Activated naive CD4-positive, alpha-beta T cell (primary cell): ENCODE measurements around the gene DAGLA.

ENCODE experiments used
- DNase-seq, 4 experiments: peaks; one replicate each; lab custom pipeline; 2025; lab: John Stamatoyannopoulos, UW

Gene DAGLA

GRCh38 chr11:61747192-61747966 lies 67.2 kb downstream of the DAGLA start:
- peak in 1 of 4 experiments; percentile 21 for DNase-seq

DNA sequence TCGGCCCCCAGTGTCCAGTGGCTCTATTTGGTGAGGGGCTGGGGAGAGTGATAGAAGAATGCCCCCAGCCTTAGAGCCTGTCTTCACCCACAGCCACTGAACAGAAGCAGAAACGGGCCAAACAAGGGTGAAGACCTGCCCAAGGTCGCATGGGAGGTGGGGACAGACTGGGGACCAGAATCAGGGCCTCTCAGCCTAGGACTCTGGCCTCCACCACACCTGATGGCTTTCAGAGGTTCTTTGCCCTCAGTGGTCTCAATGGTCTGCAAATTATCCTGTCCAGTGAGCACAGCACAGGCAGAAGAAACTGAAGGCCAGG lies 67.7 kb downstream of the DAGLA start:
- no peak for DNase-seq

GRCh38 chr11:61749591-61750217 lies 69.5 kb downstream of the DAGLA start:
- DNase-seq: no peak

- DNase-seq: no peak
These were observed 70.6 kb downstream of the DAGLA start for GRCh38 chr11:61750631-61751273.

GRCh38 chr11:61751384-61751783 lies 71.2 kb downstream of the DAGLA start:
- DNase-seq: no peak

GRCh38 chr11:61752117-61752924 lies 72.1 kb downstream of the DAGLA start, which contains the start of gene MYRF:
TSS of gene MYRF (plus strand) at chr11:61752636. CDS start at chr11:61752745, 109 bp downstream.
- DNase-seq: peak; percentile 13 to 57 (median 20)

DNA sequence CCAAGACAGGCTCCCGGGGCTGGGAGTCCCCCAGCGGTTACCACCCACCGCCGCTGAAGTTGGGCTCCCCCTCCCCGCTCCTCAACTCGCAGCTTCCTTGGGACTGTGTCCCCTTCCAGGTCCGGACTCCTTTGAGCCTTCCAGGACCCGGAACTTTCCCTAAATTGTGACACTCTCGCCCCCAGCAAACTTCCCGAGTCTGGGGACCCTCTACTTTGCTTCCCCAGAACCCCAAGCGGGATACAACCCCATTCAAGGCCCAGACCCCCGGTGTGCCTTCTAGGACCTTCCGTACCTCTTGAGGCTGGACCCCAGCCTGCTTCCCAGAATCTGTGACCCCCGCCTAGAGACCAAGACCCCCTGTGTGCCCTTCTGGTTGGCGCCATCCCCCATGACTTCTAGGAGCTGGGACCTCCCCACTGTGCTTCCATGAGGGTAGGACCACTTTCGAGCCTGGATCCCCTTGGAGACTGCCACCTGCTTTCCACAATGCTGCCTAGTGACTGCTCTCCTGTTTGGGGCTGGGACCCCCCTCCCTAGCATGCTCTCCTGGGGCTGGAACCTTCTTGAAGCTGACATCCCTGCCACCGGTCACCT lies 72.8 kb downstream of the DAGLA start:
- DNase-seq: no peak

- DNase-seq: no peak
These were observed 73.5 kb downstream of the DAGLA start for GRCh38 chr11:61753672-61754071.

DNA sequence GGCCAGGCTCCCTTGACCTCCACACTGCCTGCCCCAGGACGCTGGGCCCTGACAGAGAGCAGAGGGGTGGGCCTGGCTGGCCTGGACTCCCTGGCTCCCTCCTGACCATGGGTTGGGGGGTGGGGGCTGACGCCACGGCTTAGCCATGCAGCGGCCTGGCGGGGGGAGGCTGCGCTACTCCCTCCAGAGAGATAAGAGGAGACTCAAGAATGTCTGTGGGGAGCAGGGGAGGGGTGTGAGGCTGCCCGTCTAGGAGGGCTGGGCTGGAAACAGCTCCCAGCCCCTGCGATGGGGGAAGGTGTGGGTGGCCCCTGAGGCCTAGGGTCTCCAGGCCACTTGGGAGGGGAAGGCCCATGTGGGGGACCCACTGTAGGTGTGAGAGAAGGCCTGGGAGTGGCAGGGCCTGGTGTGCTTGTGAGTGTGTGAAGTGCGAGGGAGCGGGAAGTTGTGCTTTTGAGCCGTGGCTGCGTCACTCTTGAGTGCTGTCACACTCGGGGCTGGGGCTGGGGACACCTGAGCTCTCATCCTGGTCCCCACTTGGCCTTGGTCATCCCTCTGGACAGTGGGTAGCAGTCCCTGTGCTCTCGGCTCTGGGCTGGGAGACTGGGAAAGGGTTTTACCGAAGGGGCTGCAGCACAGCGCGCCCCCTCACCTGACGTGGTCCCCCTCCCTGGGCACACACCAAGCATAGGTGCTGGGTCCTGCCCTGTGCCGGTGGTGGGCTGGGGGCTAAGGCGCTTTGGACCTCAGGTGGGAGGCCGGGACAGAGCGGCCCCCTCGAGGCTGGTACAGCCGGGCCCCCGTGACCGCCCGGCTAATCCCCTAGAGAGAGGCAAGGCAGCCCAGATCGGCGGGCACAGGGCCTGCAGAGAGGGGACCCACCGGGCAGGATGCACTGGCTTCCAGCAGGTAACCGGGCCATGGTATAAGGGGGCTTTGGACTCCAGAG lies 74.6 kb downstream of the DAGLA start:
- no peak for DNase-seq

GRCh38 chr11:61756147-61756451 lies 75.9 kb downstream of the DAGLA start:
- DNase-seq: no peak

DNA sequence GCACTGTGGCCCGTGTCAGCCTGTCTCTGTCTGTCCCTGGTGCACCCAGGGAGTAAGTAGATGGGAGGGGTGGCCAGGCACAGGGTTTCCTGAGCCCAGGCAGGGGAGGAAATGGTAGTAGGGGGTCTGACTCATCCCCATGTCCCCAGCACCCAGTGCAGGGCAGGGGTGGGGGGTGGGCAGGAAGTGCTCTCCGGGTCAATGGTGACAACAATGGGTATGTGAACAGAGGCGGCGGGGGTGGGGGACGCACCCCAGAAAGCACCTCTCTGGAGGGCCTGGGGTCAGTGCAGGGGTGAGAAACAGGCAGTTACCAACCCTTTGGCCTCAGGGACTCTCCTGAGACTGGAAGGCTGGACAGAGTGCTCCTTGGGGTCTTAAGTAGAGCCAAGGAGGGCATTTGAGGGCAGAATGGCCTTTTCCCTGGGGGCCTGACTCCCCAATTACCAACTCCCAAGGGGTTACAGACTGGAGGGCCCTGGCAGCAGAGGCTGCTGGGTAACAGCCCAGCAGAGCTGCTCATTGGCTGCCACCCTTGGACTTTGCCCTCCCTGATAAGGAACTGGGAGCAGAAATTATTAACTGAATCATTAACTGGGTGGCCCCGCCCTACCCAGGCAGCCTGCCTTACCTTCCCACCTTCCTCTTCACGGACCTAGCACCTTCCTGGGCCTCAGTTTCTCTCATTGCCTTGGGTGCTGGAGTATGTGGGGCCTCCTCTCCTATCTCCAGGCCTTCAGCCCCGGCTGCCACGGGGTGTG lies 76.4 kb downstream of the DAGLA start:
- DNase-seq: peak in 1 of 4 experiments; percentile 11

DNA sequence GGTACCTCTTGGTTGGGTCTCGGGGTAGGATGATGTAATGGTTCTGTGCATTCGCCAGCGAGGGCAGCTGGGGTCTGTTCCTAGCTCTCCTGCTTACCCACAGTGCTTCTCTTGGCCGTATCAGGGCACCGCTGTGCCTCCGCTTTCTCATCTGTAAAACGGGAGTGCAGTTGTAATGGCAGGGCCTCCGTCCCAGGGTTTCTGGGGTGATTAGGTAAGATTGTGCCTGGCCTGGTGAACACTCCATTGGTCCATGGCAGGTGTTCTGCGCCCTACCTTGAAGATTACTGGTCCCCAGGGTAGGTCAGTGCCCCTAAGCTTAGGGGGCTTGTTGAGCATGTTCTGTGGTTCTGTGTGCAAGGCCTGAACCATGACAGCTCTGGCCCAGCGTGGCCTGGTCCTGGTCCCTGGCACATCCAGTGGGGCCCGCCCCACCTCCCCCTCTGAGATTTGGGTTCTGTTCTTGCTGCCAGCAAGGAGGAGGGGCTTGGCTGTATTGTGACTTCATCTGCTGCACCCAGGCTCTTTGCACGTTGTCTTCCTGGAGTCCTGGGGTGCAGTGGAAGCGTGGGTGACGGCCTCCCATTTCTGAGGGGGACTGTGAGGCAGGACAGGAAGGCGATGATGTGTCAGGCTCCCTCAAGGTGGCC lies 77.1 kb downstream of the DAGLA start:
- no peak for DNase-seq

DNA sequence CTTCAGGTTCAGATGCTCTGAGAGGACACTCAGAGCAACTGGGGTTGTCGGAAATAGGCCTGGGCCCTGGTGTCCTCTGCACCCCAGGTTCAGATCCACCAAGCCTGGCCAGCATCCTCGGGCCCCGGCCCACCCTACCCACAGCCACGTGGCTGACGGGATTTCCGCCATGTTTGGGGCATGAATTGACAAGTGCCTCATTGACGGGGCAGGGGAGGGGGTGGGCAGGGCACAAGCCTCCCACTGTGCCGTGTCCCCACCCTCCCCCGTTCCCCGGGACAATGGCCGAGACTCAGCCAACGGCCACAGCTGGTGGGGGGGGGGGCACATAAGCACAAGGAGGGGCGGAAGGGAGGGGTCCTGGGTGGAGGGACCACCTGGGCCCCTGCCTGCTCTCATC lies 80.8 kb downstream of the DAGLA start:
- no peak for DNase-seq

GRCh38 chr11:61761440-61762222 lies 81.4 kb downstream of the DAGLA start:
- no peak for DNase-seq

- DNase-seq: no peak
These were observed 82.0 kb downstream of the DAGLA start for GRCh38 chr11:61762223-61762615.

- DNase-seq: no peak
These were observed 82.6 kb downstream of the DAGLA start for GRCh38 chr11:61762798-61763197.

GRCh38 chr11:61763930-61764605 lies 83.9 kb downstream of the DAGLA start:
- no peak for DNase-seq

- no peak for DNase-seq
These were observed 84.5 kb downstream of the DAGLA start for GRCh38 chr11:61764606-61765260.
